HepG2 (cell line): ENCODE data around the gene ALX3. TPM values are rescaled to one million over a fixed set of nuclear protein-coding genes. Genes with fewer than 3 reads are reported as not detected.

Experiments
- ATAC-seq: fragments of 200-7000 bp; cut with Tn5 transposase; 3 replicates; pipeline ENCODE4 v1.9.1; 2020; ENCODE audit warnings: mild to moderate bottlenecking, moderate library complexity
- BruUV-seq: library from RNA; stranded (reverse); fragments of 400-500 nt; replicated peaks from 2 replicates; lab custom pipeline; 2021; lab: Mats Ljungman, UMichigan
- CTCF ChIA-PET: fragments of 300-600 bp; formaldehyde crosslinking; extraction: SDS; loops from one replicate; lab custom pipeline; 2021; ENCODE audit warnings: low total read pairs, inconsistent platforms, low intra/inter-chr PET ratio; lab: Yijun Ruan, JAX
- POLR2A ChIA-PET: fragments of 350-600 bp; sonication (Branson Sonifier 250); formaldehyde crosslinking; loops from one replicate; lab custom pipeline; 2020; ENCODE audit warnings: antibody characterized with exemption, inconsistent platforms; lab: Yijun Ruan, JAX
- DNase-seq: peaks from one replicate; pipeline ENCODE4 v3.0.0-alpha.2; 2015; ENCODE audit warnings: low spot score
- FAIRE-seq: peaks from 3 replicates; lab custom pipeline; 2011; peaks lifted over from hg19 to GRCh38; lab: Jason Lieb, UNC
- H2AFZ ChIP-seq: one replicate; pipeline ENCODE4 v1.6.1; 2011; ENCODE audit warnings: low read length, inconsistent platforms
- H3K27ac ChIP-seq: fragments of 300-600 bp; 3 replicates; pipeline ENCODE4 v1.8.0; 2011; ENCODE audit warnings: mixed run types, mild to moderate bottlenecking, mixed read lengths, low read length, inconsistent platforms; ENCODE audit not compliant: insufficient read depth; ENCODE audit errors: extremely low read length
- H3K27me3 ChIP-seq, 2 experiments: fragments of 200-600 bp in 1 of 2; 2 replicates in 1 of 2; 3 replicates in 1 of 2; pipeline versions ENCODE4 v1.6.0 to v1.8.0; 2011; ENCODE audit warnings: low read length in 2 of 2, mild to moderate bottlenecking in 2 of 2, moderate library complexity in 2 of 2, inconsistent platforms in 1 of 2; ENCODE audit not compliant: insufficient read depth in 2 of 2, control insufficient read depth in 1 of 2
- H3K36me3 ChIP-seq, 2 experiments: fragments of 200-600 bp in 1 of 2; replicated peaks in 1 of 2; 2 replicates in 1 of 2; 3 replicates in 1 of 2; pipeline versions ENCODE4 v1.5.1 to v1.8.0; 2011; ENCODE audit warnings: low read length in 2 of 2, inconsistent platforms in 1 of 2; ENCODE audit not compliant: insufficient read depth in 2 of 2, control insufficient read depth in 1 of 2
- H3K4me1 ChIP-seq: 2 replicates; pipeline ENCODE4 v1.5.1; 2012; ENCODE audit warnings: low read length, inconsistent platforms; ENCODE audit not compliant: insufficient read depth
- H3K4me2 ChIP-seq: 2 replicates; pipeline ENCODE4 v1.6.0; 2011; ENCODE audit warnings: low read depth, low read length, inconsistent platforms
- H3K4me3 ChIP-seq, 3 experiments: fragments of 200-600 bp in 1 of 3; sonication (generic), shearing (Covaris generic) in 1 of 3; replicated peaks in 1 of 3; 2 replicates each; pipeline ENCODE4 v1.5.1; 2011 to 2016; ENCODE audit warnings: low read length in 3 of 3, inconsistent platforms in 2 of 3, low read depth in 2 of 3, mild to moderate bottlenecking in 2 of 3, control low read depth in 1 of 3, mixed read lengths in 1 of 3; ENCODE audit not compliant: insufficient read depth in 1 of 3
- H3K79me2 ChIP-seq: one replicate; pipeline ENCODE4 v1.6.1; 2011; ENCODE audit warnings: low read length, inconsistent platforms; ENCODE audit not compliant: insufficient read depth
- H3K9ac ChIP-seq: 2 replicates; pipeline ENCODE4 v1.6.0; 2011; ENCODE audit warnings: mild to moderate bottlenecking, low read depth, low read length, inconsistent platforms; ENCODE audit not compliant: insufficient read depth
- H3K9me3 ChIP-seq: 2 replicates; pipeline ENCODE4 v1.5.1; 2012; ENCODE audit warnings: mild to moderate bottlenecking, low read length
- H4K20me1 ChIP-seq: 2 replicates; pipeline ENCODE4 v1.6.0; 2011; ENCODE audit warnings: inconsistent platforms, mild to moderate bottlenecking, low read length, moderate library complexity; ENCODE audit not compliant: insufficient read depth
- CEBPB ChIP-seq: IDR thresholded peaks from 2 replicates; pipeline ENCODE4 v1.6.1; 2011; ENCODE audit warnings: low read depth, low read length, improper control_type of control experiment, borderline replicate concordance
- GTF3A ChIP-seq: sonication (generic); formaldehyde crosslinking; conservative IDR thresholded peaks from 2 replicates; pipeline ENCODE4 v1.4.0; 2020; ENCODE audit warnings: mild to moderate bottlenecking, missing genetic modification reagents
- PBX2 ChIP-seq: IDR thresholded peaks from 2 replicates; pipeline ENCODE4 v1.6.1; 2016; ENCODE audit warnings: control low read depth
- SMC3 ChIP-seq: IDR thresholded peaks from 2 replicates; pipeline ENCODE4 v1.6.1; 2011; ENCODE audit warnings: low read length, improper control_type of control experiment
- STAG1 ChIP-seq: sonication (generic); formaldehyde crosslinking; IDR thresholded peaks from 2 replicates; pipeline ENCODE4 v1.4.0; 2020; ENCODE audit warnings: missing genetic modification reagents
- ZC3H13 ChIP-seq: sonication (generic); formaldehyde crosslinking; IDR thresholded peaks from 2 replicates; pipeline ENCODE4 v1.8.1; 2023; ENCODE audit warnings: mild to moderate bottlenecking, missing genetic modification reagents, moderate library complexity
- ZFP91 ChIP-seq: sonication (generic); formaldehyde crosslinking; IDR thresholded peaks from 2 replicates; pipeline ENCODE4 v1.9.0; 2022; ENCODE audit warnings: missing genetic modification reagents, mild to moderate bottlenecking, borderline replicate concordance
- ZNF382 ChIP-seq: sonication (generic); formaldehyde crosslinking; IDR thresholded peaks from 2 replicates; pipeline ENCODE4 v1.5.0; 2020; ENCODE audit warnings: missing genetic modification reagents, mild to moderate bottlenecking, borderline replicate concordance
- WGBS: methylation state at CpG from one replicate; pipeline ENCODE4 v1.1.6; 2017; ENCODE audit warnings: low lambda C conversion rate; 5-methylcytosine and 5-hydroxymethylcytosine counted together
- in situ Hi-C: cut with HindIII; loops from 2 replicates; pipeline ENCODE4 v1.10.0; 2017; ENCODE audit warnings: low pct_unique_long_range_greater_than_20kb; ENCODE audit not compliant: extremely low pct_ligation_motif_present
- intact Hi-C: fragments of 100-400 bp; cut with micrococcal nuclease; formaldehyde crosslinking; loops from one replicate; pipeline ENCODE4 v1.10.0; 2022; ENCODE audit not compliant: unreplicated experiment
- polyA plus RNA-seq, 8 experiments: library from polyadenylated mRNA; depleted of rRNA in 3 of 8; stranded (reverse) in 7 of 8; unstranded in 1 of 8; fragments of >200 nt; fragmentation: Illumina TruSeq in 4 of 8; extraction: Trizol in 4 of 8; gene quantifications; 2 replicates each; pipeline versions ENCODE4 v1.2.1 to v1.2.3, GENCODE V29; 2011 to 2016; ENCODE audit warnings: low read depth in 4 of 8, missing spikeins in 1 of 8, mixed read lengths in 1 of 8; ENCODE audit not compliant: insufficient read depth in 1 of 8
- total RNA-seq, 5 experiments: library from RNA; depleted of rRNA; stranded (reverse); fragments of >200 nt; fragmentation: Illumina TruSeq; extraction: Trizol; gene quantifications; 2 replicates each; pipeline ENCODE4 v1.2.3, GENCODE V29; 2016; ENCODE audit warnings: low read depth in 1 of 5
- TF ChIP-seq, protein P1 (sequence below): sonication (generic); formaldehyde crosslinking; IDR thresholded peaks from 2 replicates; pipeline ENCODE4 v1.4.0; 2020; ENCODE audit warnings: missing genetic modification reagents

Gene ALX3
- total and polyA plus RNA-seq, 2 of the 13 experiments (the other 11 are each of a cell fraction or from before 2014, with no cell fraction given): not detected

DNA sequence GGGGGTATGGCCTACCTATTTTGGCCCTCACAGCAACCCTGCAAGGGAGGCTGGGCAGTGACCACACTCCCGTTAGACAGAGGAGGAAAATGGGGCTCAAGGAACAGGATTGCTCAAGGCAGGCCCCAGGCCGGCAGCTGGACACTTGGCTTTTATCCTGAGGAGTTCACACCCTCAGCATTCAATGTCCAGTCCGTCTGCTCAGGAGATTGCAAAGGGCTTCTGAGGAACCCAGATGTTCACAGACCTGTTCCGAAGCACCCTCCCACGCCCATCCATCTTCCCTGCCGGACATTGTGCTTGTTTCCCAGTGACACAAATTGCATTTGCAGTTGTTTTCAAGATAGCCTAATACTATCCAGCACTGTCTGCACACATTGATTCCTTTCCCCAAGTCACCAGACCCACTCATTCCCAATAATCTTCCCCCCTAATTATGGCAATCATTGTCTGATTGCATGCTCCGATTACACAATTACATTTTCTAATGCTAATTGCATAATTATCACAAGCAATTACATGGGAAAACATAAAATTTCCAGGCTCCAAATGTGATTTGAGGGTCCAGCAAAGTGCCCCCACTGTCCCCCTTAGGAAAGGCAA is 37.5 kb upstream of the ALX3 start:
- DNase-seq: no peak
- TF ChIP-seq ZNF382 (no peak), CEBPB (peak; percentile 12; the same call in 1 of the 2 replicates)
- Histone ChIP-seq H3K9me3 (no peaks in the 10 kb centered on the region), H4K20me1 (no peaks in the 10 kb centered on the region), H3K4me1 (no peaks in the 10 kb centered on the region), H3K27me3 (peaks cover 7 to 42% of the 10 kb centered on the region in 2 experiments; a peak in 3 of 5 replicates), H3K9ac (no peak overlapping the region), H3K27ac (no peak overlapping the region), H3K4me3 (no peak overlapping the region), H3K4me2 (no peak overlapping the region), H3K79me2 (no peaks in the 10 kb centered on the region), H2AFZ (no peak overlapping the region), H3K36me3 (no peaks in the 10 kb centered on the region)
- in situ Hi-C loops: loop anchor here (5.0 kb wide), 1 partner anchor 56 kb away; no protein-coding TSS in a partner anchor
- BruUV-seq: no TSS peak
- 11% methylated on average over 5 of the region's 7 CpGs for WGBS
- no peak for FAIRE-seq
- intact Hi-C loops: loop anchor here (2.0 kb wide), 1 partner anchor 77 kb away; no protein-coding TSS in a partner anchor
- ChIA-PET POLR2A (no interaction called here), CTCF (no interaction called here)
- ATAC-seq: no peak

- Histone ChIP-seq H3K79me2 (no peaks in the 10 kb centered on the region), H2AFZ (no peak overlapping the region), H3K27me3 (peaks cover 5 to 39% of the 10 kb centered on the region in 2 experiments; a peak in 4 of 5 replicates), H3K4me1 (no peaks in the 10 kb centered on the region), H3K9me3 (no peaks in the 10 kb centered on the region), H3K4me2 (no peak overlapping the region; the same call in 1 of the 2 replicates), H3K27ac (no peak overlapping the region), H3K36me3 (no peaks in the 10 kb centered on the region), H4K20me1 (no peaks in the 10 kb centered on the region), H3K4me3 (no peak overlapping the region), H3K9ac (no peak overlapping the region)
- peak; percentile 56 for DNase-seq
- ChIA-PET CTCF (interaction anchor here (0.6 to 2.0 kb wide), 5 partner anchors 17 to 77 kb away, joined by 3 to 20 read pairs (median 9); no protein-coding TSS in a partner anchor), POLR2A (interaction anchor here (1.0 kb wide), 1 partner anchor 54 kb away, joined by 3 read pairs; no protein-coding TSS in a partner anchor)
- in situ Hi-C loops: loop anchor here (5.0 kb wide), 1 partner anchor 54 kb away; no protein-coding TSS in a partner anchor
- FAIRE-seq: peak; percentile 80
- intact Hi-C loops: loop anchor here (1.0 to 2.0 kb wide), 3 partner anchors 18 to 75 kb away; no protein-coding TSS in a partner anchor
- ATAC-seq: peak; percentile 94
- no TSS peak for BruUV-seq
- 0% methylated on average over 4 of the region's 8 CpGs for WGBS
- TF ChIP-seq GTF3A (CRISPR knock-in tag) (no peak), ZC3H13 (no peak), ZFP91 (CRISPR knock-in tag) (0 out of 2 replicates have a peak, but pooled peaks have one; percentile 12), PBX2 (CRISPR knock-in tag) (no peak), SMC3 (peak; percentile 73), STAG1 (peak; percentile 92)
- TF ChIP-seq, protein P1, sequence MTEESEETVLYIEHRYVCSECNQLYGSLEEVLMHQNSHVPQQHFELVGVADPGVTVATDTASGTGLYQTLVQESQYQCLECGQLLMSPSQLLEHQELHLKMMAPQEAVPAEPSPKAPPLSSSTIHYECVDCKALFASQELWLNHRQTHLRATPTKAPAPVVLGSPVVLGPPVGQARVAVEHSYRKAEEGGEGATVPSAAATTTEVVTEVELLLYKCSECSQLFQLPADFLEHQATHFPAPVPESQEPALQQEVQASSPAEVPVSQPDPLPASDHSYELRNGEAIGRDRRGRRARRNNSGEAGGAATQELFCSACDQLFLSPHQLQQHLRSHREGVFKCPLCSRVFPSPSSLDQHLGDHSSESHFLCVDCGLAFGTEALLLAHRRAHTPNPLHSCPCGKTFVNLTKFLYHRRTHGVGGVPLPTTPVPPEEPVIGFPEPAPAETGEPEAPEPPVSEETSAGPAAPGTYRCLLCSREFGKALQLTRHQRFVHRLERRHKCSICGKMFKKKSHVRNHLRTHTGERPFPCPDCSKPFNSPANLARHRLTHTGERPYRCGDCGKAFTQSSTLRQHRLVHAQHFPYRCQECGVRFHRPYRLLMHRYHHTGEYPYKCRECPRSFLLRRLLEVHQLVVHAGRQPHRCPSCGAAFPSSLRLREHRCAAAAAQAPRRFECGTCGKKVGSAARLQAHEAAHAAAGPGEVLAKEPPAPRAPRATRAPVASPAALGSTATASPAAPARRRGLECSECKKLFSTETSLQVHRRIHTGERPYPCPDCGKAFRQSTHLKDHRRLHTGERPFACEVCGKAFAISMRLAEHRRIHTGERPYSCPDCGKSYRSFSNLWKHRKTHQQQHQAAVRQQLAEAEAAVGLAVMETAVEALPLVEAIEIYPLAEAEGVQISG (CRISPR knock-in tag): 0 out of 2 replicates have a peak, but pooled peaks have one; percentile 19
These were observed 35.8 kb upstream of the ALX3 start for GRCh38 chr1:110106013-110106941.
